ACC112 (cell line): Measurements from ENCODE around the gene TBC1D14.
"Not testable (repeated sequence)": the region's sequence is repeated elsewhere in the genome, so short reads cannot be mapped to it uniquely, and the experiment has no call there.

Experiments used
- H2AFZ ChIP-seq: fragments of 200-600 bp; sonication (generic); one replicate; pipeline ENCODE4 v1.6.0; 2017; ENCODE audit warnings: antibody characterized with exemption, low read length; ENCODE audit not compliant: unreplicated experiment
- H3K27ac ChIP-seq: fragments of 200-600 bp; sonication (generic); 2 replicates; pipeline ENCODE4 v1.5.1; 2014; ENCODE audit warnings: low read depth, mild to moderate bottlenecking, antibody characterized with exemption, low read length, moderate library complexity
- H3K27me3 ChIP-seq: fragments of 200-600 bp; sonication (generic); 2 replicates; pipeline ENCODE4 v1.6.1; 2014; ENCODE audit warnings: mild to moderate bottlenecking, antibody characterized with exemption, low read length, moderate library complexity, mixed read lengths; ENCODE audit not compliant: insufficient read depth
- H3K36me3 ChIP-seq: fragments of 200-600 bp; sonication (generic); 2 replicates; pipeline ENCODE4 v1.6.1; 2016; ENCODE audit warnings: mild to moderate bottlenecking, antibody characterized with exemption, low read length, moderate library complexity, mixed read lengths; ENCODE audit not compliant: insufficient read depth
- H3K4me1 ChIP-seq: fragments of 200-600 bp; sonication (generic); one replicate; pipeline ENCODE4 v1.6.1; 2016; ENCODE audit warnings: low read length, mixed read lengths; ENCODE audit not compliant: insufficient read depth, unreplicated experiment, control insufficient read depth
- H3K4me3 ChIP-seq: fragments of 200-600 bp; sonication (generic); 2 replicates; pipeline ENCODE4 v1.5.1; 2014; ENCODE audit warnings: mild to moderate bottlenecking, low read depth, low read length
- H3K79me2 ChIP-seq: fragments of 200-600 bp; sonication (generic); one replicate; pipeline ENCODE4 v1.6.0; 2016; ENCODE audit warnings: low read length; ENCODE audit not compliant: control insufficient read depth, unreplicated experiment, insufficient read depth

Gene TBC1D14

DNA sequence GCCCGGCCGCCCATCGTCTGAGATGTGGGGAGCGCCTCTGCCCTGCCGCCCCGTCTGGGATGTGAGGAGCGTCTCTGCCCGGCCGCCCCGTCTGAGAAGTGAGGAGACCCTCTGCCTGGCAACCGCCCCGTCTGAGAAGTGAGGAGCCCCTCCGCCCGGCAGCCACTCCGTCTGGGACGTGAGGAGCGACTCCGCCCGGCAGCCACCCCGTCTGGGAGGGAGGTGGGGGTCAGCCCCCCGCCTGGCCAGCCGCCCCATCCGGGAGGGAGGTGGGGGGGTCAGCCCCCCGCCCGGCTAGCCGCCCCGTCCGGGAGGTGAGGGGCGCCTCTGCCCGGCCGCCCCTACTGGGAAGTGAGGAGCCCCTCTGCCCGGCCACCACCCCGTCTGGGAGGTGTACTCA lies 68.2 kb downstream of the TBC1D14 start:
- H3K4me1 ChIP-seq, H3K27me3 ChIP-seq, H3K79me2 ChIP-seq, H3K4me3 ChIP-seq, H2AFZ ChIP-seq, H3K36me3 ChIP-seq, H3K27ac ChIP-seq: not testable (repeated sequence)

DNA sequence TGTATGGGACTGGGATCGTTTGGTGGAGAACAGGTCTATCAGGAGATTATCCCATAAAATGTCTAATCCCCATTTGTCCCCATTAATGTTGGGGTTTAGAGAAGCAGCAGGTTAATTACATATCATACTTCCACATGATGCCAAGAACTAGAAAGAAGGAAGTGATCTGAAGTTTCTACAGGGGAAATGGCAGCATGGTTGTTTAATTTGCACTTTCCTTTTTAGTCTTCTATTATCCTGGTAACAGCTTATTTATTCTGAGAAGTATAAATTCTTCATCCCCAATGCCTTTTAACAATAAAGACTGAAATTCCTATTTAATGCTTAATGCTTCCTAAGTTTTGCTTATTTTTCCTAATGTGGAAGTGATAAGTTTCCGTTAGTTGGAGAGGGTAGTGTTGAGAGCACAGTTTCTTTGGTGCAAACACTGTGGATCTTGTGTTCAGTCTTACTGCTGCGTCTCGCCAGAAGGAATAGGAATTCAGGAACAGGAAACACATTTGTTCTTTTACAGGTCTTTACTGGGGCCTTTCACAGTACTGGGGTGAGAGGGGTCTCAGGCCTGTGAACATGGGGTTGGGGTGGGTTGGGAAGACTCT lies 74.0 kb downstream of the TBC1D14 start:
- H3K27ac ChIP-seq, result no peak overlapping the region
- H2AFZ ChIP-seq, result no peak overlapping the region
- H3K4me1 ChIP-seq, result peaks cover 22% of the 10 kb centered on the region
- no peak overlapping the region for H3K4me3 ChIP-seq
- peaks cover 22% of the 10 kb centered on the region for H3K79me2 ChIP-seq
- H3K36me3 ChIP-seq, result no peaks in the 10 kb centered on the region
- no peaks in the 10 kb centered on the region for H3K27me3 ChIP-seq

DNA sequence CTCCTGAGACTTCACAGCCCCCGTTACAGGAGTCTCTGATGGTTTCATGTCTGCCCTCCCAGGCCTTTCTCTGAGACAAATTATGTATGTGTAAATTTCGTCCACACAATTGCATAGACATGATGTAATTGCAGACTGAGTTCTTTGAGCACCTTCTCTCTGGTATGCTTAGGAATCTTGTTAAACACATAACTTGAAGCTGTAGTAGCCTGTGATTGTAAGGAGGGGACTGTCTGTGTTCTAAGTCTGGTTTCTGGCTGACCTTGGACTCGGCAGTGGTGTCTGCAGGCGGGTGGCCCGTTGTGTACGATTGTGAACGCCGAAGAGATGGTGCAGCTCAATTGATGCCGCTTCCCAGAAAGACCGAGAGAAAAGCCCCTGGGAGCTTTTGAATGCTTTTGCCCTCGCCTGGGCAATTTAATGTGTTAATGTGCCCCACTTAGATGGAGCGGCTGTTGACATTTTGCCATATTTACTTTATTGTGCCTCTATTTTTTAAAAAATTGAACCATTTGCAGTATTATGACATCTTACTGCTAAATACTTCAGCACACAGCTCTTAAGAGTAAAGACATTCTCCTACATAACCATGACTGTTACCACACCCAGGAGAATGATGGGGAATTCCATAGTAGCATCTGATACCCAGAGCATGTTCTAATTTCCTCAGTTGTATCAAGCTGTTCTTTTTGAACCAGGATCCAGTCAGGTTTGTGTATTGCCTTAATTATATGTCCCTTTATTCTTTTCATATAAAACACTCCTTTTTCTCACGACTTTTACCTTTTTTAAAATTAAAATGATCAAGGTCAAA lies 75.2 kb downstream of the TBC1D14 start:
- peak overlapping the region; percentile 91; the same call in 1 of the 2 replicates for H3K27ac ChIP-seq
- H3K79me2 ChIP-seq, result peaks cover 33% of the 10 kb centered on the region
- no peak overlapping the region for H2AFZ ChIP-seq
- H3K27me3 ChIP-seq, result no peaks in the 10 kb centered on the region
- no peaks in the 10 kb centered on the region for H3K36me3 ChIP-seq
- H3K4me3 ChIP-seq, result peak overlapping the region; percentile 96
- peaks cover 22% of the 10 kb centered on the region for H3K4me1 ChIP-seq

DNA sequence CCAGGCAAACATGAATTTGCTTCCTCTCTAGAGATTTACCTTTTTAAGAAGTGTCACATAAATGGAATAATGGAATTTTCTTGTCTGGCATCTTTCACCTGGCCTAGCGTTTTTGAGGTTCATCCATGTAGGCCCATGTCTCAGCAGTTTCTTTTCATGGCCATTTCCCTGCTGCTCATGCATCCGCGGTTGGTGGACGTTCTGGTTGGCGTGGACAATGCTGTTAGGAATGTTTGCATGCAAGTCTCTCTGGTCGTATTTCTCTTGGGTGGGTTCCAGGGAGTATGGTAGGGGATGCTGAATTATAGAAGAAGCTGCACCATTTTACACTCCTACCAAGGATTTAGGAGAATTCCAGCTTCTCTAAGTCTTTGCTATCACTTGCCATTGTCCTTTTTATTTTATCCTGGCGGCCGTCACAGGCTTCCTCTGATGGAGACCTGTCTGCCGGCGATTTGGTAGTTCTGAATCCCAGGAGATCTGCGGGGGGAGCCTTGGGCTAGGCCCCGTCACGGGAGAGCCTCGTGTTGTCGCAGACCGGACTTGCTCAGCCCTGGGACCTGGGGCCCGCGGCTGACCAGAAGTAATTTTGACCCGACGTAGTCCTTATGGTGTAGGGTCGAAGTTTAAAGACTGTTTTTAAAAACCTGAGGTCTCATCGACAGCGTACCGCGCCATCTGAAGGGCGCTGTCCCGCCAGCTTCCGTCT lies 76.6 kb downstream of the TBC1D14 start:
- H3K79me2 ChIP-seq, result peaks cover 45% of the 10 kb centered on the region
- H3K27ac ChIP-seq, result peak overlapping the region; percentile 91

DNA sequence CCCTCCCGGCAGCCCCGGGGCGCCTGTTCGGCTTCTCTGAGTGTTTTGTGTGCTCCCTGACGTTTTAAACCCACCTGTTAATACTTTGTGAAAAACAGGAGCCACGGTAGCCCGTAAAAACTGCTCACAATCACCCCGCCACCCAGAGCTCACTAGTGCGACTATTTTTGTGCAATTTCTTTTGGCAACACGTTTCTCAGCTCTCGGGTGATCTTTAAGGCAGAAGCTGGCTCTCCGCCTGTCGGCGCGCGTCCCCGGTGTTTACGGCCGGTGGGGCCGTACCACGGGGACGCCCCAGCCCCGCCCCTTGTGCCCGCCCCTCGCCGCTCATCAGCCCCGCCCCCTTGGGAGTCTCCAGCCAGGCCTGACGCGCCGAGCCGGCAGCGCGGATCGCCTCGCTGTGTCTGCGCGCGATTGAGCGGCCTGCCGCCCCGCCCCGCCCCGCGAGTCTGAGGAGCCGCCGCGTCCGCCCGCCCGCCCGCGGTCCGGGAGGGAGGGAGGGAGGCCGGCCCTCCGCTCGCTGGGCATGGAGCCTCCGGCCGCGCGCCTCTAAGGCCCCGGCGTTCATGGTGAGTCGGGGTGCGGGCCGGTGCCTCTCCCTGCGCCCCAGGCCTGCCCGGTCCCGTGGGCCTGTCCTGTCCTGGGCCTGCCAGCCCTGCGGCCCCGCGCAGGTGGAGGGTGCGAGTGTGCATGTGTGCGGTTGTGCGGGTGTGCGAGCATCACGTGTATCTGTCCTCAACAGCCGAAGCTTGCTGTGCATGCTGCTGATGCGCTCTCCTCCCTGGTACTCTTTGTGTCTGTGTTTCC lies 77.4 kb downstream of the TBC1D14 start:
- peak overlapping the region; percentile 91 for H3K27ac ChIP-seq
- H3K36me3 ChIP-seq, result no peaks in the 10 kb centered on the region
- H3K4me1 ChIP-seq, result peaks cover 33% of the 10 kb centered on the region
- H3K79me2 ChIP-seq, result peaks cover 48% of the 10 kb centered on the region
- H3K4me3 ChIP-seq, result peak overlapping the region; percentile 96
- peak overlapping the region; percentile 98 for H2AFZ ChIP-seq
- H3K27me3 ChIP-seq, result no peaks in the 10 kb centered on the region

More for the DNA sequence above, 76.6 kb downstream of the TBC1D14 start:
- H2AFZ ChIP-seq, result peak overlapping the region; percentile 98
- H3K36me3 ChIP-seq, result no peaks in the 10 kb centered on the region
- H3K4me3 ChIP-seq, result peak overlapping the region; percentile 96
- peaks cover 27% of the 10 kb centered on the region for H3K4me1 ChIP-seq
- no peaks in the 10 kb centered on the region for H3K27me3 ChIP-seq

DNA sequence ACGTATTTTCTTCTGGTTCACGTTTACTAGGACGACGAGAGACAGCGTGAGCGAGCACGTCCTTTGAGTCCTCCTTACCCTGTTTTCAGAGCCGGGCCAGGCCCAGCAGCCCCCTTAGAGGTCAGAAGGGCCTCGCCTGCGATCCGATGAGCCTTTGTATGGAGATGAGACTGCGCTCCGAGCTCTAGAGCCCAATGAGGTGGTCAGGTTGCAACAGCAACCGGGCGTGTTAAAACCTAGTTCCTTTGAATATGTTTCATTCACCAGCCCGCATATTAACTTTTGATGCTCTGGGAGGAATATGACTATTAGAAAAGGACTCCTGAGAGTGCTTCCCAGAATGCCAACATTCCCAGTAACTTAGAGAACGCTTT lies 77.9 kb downstream of the TBC1D14 start:
- H3K4me3 ChIP-seq, result peak overlapping the region; percentile 96
- peak overlapping the region; percentile 77 for H2AFZ ChIP-seq
- H3K27ac ChIP-seq, result peak overlapping the region; percentile 40; the same call in 1 of the 2 replicates
- no peaks in the 10 kb centered on the region for H3K27me3 ChIP-seq
- H3K36me3 ChIP-seq, result no peaks in the 10 kb centered on the region
- peaks cover 52% of the 10 kb centered on the region for H3K79me2 ChIP-seq
- H3K4me1 ChIP-seq, result peaks cover 37% of the 10 kb centered on the region

DNA sequence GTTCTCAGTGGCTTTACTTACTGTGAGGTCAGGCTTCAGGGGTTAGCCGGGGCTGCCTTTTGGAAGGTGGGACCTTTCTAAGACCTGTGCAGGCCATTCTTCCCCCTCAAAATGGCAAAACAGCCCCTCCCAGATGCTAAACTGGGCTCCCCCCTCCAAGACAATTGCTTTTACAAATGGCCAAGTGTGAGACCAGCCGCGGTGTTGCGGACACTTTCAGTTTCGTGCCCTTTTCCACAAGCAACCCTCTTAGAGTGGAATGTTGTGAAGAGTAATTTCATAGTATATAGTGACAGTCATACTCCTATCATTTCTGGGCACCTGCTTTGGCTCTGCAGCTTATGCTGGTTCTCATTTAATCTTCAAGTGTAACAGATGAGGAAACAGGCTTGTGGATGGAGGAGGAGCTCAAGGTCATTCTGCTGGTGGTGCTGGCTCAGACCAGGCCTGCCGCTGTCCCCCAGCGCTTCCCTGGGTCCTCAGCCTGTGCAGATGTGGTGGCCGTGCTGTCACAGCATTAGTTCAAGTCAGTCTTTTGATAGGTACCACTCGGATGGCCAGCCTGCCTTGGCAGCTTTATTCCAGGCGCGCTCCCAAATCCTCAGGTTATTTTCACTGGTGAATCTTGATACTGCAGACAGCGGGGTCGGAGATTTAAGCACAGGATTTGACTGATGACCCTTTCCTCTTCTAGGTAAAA lies 78.5 kb downstream of the TBC1D14 start:
- peaks cover 37% of the 10 kb centered on the region for H3K4me1 ChIP-seq

DNA sequence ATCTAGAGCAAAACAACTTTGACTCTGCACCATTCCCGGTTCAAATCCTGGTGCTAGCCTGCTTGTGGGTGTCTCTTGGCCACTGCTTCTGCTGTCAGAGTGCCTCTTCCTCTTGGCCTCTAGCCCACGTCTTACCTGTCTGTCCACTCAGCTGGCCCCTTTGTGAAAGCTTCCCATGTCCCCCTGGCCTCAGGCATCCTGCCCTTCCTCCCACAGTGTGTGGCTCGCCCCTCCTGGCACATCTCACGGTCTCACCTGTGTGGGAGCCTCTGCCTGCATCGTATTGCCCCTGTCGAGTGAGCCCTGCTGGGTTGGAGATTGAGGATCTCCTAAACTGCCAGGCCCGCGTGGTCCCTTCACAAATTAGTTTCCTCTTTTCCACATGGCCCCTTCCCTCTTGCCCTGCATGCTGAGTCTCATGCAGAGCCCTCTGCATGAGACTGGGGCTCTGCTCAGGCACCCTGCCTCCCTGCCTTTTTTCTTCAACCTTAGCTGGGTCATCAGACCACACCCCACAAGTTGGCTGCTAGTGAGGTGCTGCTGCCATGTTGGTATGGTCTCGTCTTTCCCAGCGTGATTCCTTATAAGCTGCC lies 79.8 kb downstream of the TBC1D14 start:
- no peaks in the 10 kb centered on the region for H3K27me3 ChIP-seq
- H3K4me1 ChIP-seq, result peaks cover 37% of the 10 kb centered on the region
- no peak overlapping the region for H3K4me3 ChIP-seq
- H3K79me2 ChIP-seq, result peaks cover 61% of the 10 kb centered on the region
- no peak overlapping the region for H2AFZ ChIP-seq
- H3K36me3 ChIP-seq, result 0 out of 2 replicates have a peak, but pooled peaks cover 3% of the 10 kb centered on the region
- H3K27ac ChIP-seq, result no peak overlapping the region

More for the DNA sequence above, 78.5 kb downstream of the TBC1D14 start:
- Histone ChIP-seq H3K27ac (peak overlapping the region; percentile 40; the same call in 1 of the 2 replicates), H2AFZ (peak overlapping the region; percentile 77), H3K4me3 (peak overlapping the region; percentile 96), H3K27me3 (no peaks in the 10 kb centered on the region), H3K79me2 (peaks cover 56% of the 10 kb centered on the region), H3K36me3 (no peaks in the 10 kb centered on the region)

DNA sequence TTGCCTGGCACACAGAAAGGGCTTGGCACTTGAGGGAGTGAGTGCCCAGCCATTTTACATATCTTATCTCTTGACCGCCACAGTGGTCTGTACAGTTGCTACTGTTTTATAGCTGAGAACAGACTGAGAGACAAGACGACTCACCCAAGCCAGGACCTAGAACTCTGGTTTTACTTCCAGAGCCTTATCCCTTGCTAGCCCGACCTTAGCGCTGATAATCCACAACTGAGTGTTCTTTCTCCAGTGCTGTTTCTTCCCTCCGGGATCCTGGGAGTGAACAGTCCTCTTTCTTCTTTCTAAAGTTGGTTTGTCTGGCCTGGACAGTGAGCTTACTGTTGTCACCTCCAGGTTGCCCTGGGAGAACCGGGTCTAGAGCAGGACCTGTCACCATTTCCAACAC lies 81.0 kb downstream of the TBC1D14 start:
- H3K27me3 ChIP-seq, result no peaks in the 10 kb centered on the region
- no peak overlapping the region for H3K4me3 ChIP-seq
- no peak overlapping the region for H2AFZ ChIP-seq
- 0 out of 2 replicates have a peak, but pooled peaks cover 3% of the 10 kb centered on the region for H3K36me3 ChIP-seq
- H3K4me1 ChIP-seq, result peaks cover 24% of the 10 kb centered on the region
- 0 out of 2 replicates have a peak overlapping the region, but pooled peaks have one; percentile 71 for H3K27ac ChIP-seq
- peaks cover 56% of the 10 kb centered on the region for H3K79me2 ChIP-seq
